ENCODE measurements around the gene DNAH12.

GRCh38 chr3:57436195-57436761 lies 107.9 kb downstream of the DNAH12 start:
- TF ChIP-seq ATF2 (IDR thresholded peaks at IDR 0.05; ENCODE audit: low read length) = no peak
- TF ChIP-seq, protein P1, sequence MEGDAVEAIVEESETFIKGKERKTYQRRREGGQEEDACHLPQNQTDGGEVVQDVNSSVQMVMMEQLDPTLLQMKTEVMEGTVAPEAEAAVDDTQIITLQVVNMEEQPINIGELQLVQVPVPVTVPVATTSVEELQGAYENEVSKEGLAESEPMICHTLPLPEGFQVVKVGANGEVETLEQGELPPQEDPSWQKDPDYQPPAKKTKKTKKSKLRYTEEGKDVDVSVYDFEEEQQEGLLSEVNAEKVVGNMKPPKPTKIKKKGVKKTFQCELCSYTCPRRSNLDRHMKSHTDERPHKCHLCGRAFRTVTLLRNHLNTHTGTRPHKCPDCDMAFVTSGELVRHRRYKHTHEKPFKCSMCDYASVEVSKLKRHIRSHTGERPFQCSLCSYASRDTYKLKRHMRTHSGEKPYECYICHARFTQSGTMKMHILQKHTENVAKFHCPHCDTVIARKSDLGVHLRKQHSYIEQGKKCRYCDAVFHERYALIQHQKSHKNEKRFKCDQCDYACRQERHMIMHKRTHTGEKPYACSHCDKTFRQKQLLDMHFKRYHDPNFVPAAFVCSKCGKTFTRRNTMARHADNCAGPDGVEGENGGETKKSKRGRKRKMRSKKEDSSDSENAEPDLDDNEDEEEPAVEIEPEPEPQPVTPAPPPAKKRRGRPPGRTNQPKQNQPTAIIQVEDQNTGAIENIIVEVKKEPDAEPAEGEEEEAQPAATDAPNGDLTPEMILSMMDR (IDR thresholded peaks at IDR 0.05 in 2 of 3, conservative IDR thresholded peaks at IDR 0.05 in 1 of 3; ENCODE audit: control insufficient read depth in 2 of 3, extremely low read depth in 1 of 3, insufficient read depth in 1 of 3, low read depth in 3 of 3, low read length in 3 of 3) = no peak
